ENCODE results near the gene PIK3R4.

DNA sequence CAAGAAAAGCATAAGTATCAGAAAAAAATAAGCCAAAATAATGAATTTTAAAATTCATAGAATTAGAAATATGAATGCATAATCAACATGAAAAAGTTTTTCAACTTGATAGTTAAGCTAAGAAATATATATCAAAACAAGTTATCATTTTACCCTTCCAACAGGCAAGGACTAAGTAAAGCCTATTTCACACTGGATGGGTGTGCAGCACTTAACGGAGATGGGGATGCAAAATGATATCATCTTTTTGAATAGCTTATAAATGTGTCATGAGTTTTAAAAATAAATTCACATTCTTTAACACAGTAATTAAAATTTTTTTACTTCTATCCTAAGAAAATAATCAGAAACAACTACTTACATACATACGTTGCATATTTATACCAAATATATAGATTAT is 20.9 kb downstream of the PIK3R4 start:
- TF ChIP-seq, protein P1, sequence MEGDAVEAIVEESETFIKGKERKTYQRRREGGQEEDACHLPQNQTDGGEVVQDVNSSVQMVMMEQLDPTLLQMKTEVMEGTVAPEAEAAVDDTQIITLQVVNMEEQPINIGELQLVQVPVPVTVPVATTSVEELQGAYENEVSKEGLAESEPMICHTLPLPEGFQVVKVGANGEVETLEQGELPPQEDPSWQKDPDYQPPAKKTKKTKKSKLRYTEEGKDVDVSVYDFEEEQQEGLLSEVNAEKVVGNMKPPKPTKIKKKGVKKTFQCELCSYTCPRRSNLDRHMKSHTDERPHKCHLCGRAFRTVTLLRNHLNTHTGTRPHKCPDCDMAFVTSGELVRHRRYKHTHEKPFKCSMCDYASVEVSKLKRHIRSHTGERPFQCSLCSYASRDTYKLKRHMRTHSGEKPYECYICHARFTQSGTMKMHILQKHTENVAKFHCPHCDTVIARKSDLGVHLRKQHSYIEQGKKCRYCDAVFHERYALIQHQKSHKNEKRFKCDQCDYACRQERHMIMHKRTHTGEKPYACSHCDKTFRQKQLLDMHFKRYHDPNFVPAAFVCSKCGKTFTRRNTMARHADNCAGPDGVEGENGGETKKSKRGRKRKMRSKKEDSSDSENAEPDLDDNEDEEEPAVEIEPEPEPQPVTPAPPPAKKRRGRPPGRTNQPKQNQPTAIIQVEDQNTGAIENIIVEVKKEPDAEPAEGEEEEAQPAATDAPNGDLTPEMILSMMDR (IDR thresholded peaks at IDR 0.05; ENCODE audit: insufficient read depth, low read length, poor library complexity, severe bottlenecking), result no peak
- no peak for TF ChIP-seq EZH2phosphoT487 (conservative IDR thresholded peaks at IDR 0.05; ENCODE audit: low read length)
